ENCODE measurements around the gene TIMM22. TPM values are rescaled to one million over a fixed set of nuclear protein-coding genes. Genes with fewer than 3 reads are reported as not detected.

The TIMM22 gene
- total RNA-seq, 1 donor from 2014 or later: 17.3 TPM

- Mint-ChIP-seq H3K4me3 (no peak overlapping the region), H3K36me3 (ENCODE audit: low read depth) (peaks cover 26% of the 10 kb centered on the region), H3K27ac (no peak overlapping the region), H3K9me3 (no peaks in the 10 kb centered on the region), H3K27me3 (ENCODE audit: insufficient read depth) (no peaks in the 10 kb centered on the region), H3K4me1 (ENCODE audit: low read depth) (peaks cover 25% of the 10 kb centered on the region)
- intact Hi-C loops (cut with micrococcal nuclease): no loop called here
- no peak for DNase-seq (ENCODE audit: low spot score)
Observed at GRCh38 chr17:1000597-1001461, 3.9 kb downstream of the TIMM22 start.

GRCh38 chr17:1001640-1002411 lies 4.9 kb downstream of the TIMM22 start:
- H3K4me3 Mint-ChIP-seq: no peak overlapping the region
- no peaks in the 10 kb centered on the region for H3K9me3 Mint-ChIP-seq
- intact Hi-C loops (cut with micrococcal nuclease): no loop called here
- H3K4me1 Mint-ChIP-seq (ENCODE audit: low read depth): peaks cover 25% of the 10 kb centered on the region
- no peak overlapping the region for H3K27ac Mint-ChIP-seq
- DNase-seq (ENCODE audit: low spot score): no peak
- peaks cover 26% of the 10 kb centered on the region for H3K36me3 Mint-ChIP-seq (ENCODE audit: low read depth)
- no peaks in the 10 kb centered on the region for H3K27me3 Mint-ChIP-seq (ENCODE audit: insufficient read depth)

GRCh38 chr17:1002412-1002753 lies 5.5 kb downstream of the TIMM22 start:
- no peak overlapping the region for H3K27ac Mint-ChIP-seq
- peaks cover 25% of the 10 kb centered on the region for H3K4me1 Mint-ChIP-seq (ENCODE audit: low read depth)
- no peak for DNase-seq (ENCODE audit: low spot score)

GRCh38 chr17:1002771-1003555 lies 6.0 kb downstream of the TIMM22 start:
- Mint-ChIP-seq H3K36me3 (ENCODE audit: low read depth) (peaks cover 26% of the 10 kb centered on the region), H3K9me3 (no peaks in the 10 kb centered on the region), H3K4me1 (ENCODE audit: low read depth) (peaks cover 20% of the 10 kb centered on the region), H3K27ac (no peak overlapping the region), H3K4me3 (no peak overlapping the region), H3K27me3 (ENCODE audit: insufficient read depth) (no peaks in the 10 kb centered on the region)
- no peak for DNase-seq (ENCODE audit: low spot score)
- intact Hi-C loops (cut with micrococcal nuclease): no loop called here

More at GRCh38 chr17:1002412-1002753, 5.5 kb downstream of the TIMM22 start:
- intact Hi-C loops (cut with micrococcal nuclease): no loop called here
- Mint-ChIP-seq H3K4me3 (no peak overlapping the region), H3K27me3 (ENCODE audit: insufficient read depth) (no peaks in the 10 kb centered on the region), H3K36me3 (ENCODE audit: low read depth) (peaks cover 26% of the 10 kb centered on the region), H3K9me3 (no peaks in the 10 kb centered on the region)

GRCh38 chr17:1003633-1003971 lies 6.7 kb downstream of the TIMM22 start:
- H3K4me3 Mint-ChIP-seq: no peak overlapping the region
- intact Hi-C loops (cut with micrococcal nuclease): no loop called here
- H3K27ac Mint-ChIP-seq: no peak overlapping the region
- peaks cover 26% of the 10 kb centered on the region for H3K36me3 Mint-ChIP-seq (ENCODE audit: low read depth)
- peaks cover 14% of the 10 kb centered on the region for H3K4me1 Mint-ChIP-seq (ENCODE audit: low read depth)
- DNase-seq (ENCODE audit: low spot score): no peak
- H3K9me3 Mint-ChIP-seq: no peaks in the 10 kb centered on the region
- no peaks in the 10 kb centered on the region for H3K27me3 Mint-ChIP-seq (ENCODE audit: insufficient read depth)

- peaks cover 24% of the 10 kb centered on the region for H3K36me3 Mint-ChIP-seq (ENCODE audit: low read depth)
Observed at GRCh38 chr17:1003972-1004768, 7.2 kb downstream of the TIMM22 start.

GRCh38 chr17:1004769-1005295 lies 7.9 kb downstream of the TIMM22 start:
- Mint-ChIP-seq H3K4me1 (ENCODE audit: low read depth) (peaks cover 4% of the 10 kb centered on the region), H3K4me3 (no peak overlapping the region), H3K27me3 (ENCODE audit: insufficient read depth) (no peaks in the 10 kb centered on the region), H3K36me3 (ENCODE audit: low read depth) (peaks cover 19% of the 10 kb centered on the region), H3K27ac (peak overlapping the region; percentile 52), H3K9me3 (no peaks in the 10 kb centered on the region)
- intact Hi-C loops (cut with micrococcal nuclease): no loop called here
- no peak for DNase-seq (ENCODE audit: low spot score)

More at GRCh38 chr17:1003972-1004768, 7.2 kb downstream of the TIMM22 start:
- Mint-ChIP-seq H3K4me3 (no peak overlapping the region), H3K27ac (no peak overlapping the region), H3K4me1 (ENCODE audit: low read depth) (peaks cover 8% of the 10 kb centered on the region), H3K9me3 (no peaks in the 10 kb centered on the region), H3K27me3 (ENCODE audit: insufficient read depth) (no peaks in the 10 kb centered on the region)
- intact Hi-C loops (cut with micrococcal nuclease): no loop called here
- no peak for DNase-seq (ENCODE audit: low spot score)

- H3K36me3 Mint-ChIP-seq (ENCODE audit: low read depth): peaks cover 16% of the 10 kb centered on the region
- no peaks in the 10 kb centered on the region for H3K9me3 Mint-ChIP-seq
- DNase-seq (ENCODE audit: low spot score): no peak
- intact Hi-C loops (cut with micrococcal nuclease): no loop called here
- H3K4me1 Mint-ChIP-seq (ENCODE audit: low read depth): peaks cover 3% of the 10 kb centered on the region
- no peak overlapping the region for H3K4me3 Mint-ChIP-seq
- no peaks in the 10 kb centered on the region for H3K27me3 Mint-ChIP-seq (ENCODE audit: insufficient read depth)
- H3K27ac Mint-ChIP-seq: no peak overlapping the region
Observed at GRCh38 chr17:1005361-1005946, 8.5 kb downstream of the TIMM22 start.

GRCh38 chr17:1006054-1006453 lies 9.1 kb downstream of the TIMM22 start:
- Mint-ChIP-seq H3K27me3 (ENCODE audit: insufficient read depth) (no peaks in the 10 kb centered on the region), H3K36me3 (ENCODE audit: low read depth) (peaks cover 11% of the 10 kb centered on the region), H3K4me3 (no peak overlapping the region), H3K27ac (no peak overlapping the region), H3K4me1 (ENCODE audit: low read depth) (no peaks in the 10 kb centered on the region), H3K9me3 (no peaks in the 10 kb centered on the region)
- DNase-seq (ENCODE audit: low spot score): no peak
- intact Hi-C loops (cut with micrococcal nuclease): no loop called here

- Mint-ChIP-seq H3K4me1 (ENCODE audit: low read depth) (no peaks in the 10 kb centered on the region), H3K4me3 (no peak overlapping the region), H3K27ac (no peak overlapping the region), H3K36me3 (ENCODE audit: low read depth) (peaks cover 9% of the 10 kb centered on the region), H3K27me3 (ENCODE audit: insufficient read depth) (no peaks in the 10 kb centered on the region), H3K9me3 (no peaks in the 10 kb centered on the region)
- DNase-seq (ENCODE audit: low spot score): no peak
- intact Hi-C loops (cut with micrococcal nuclease): no loop called here
Observed at GRCh38 chr17:1007310-1008007, 10.5 kb downstream of the TIMM22 start.

- Mint-ChIP-seq H3K4me1 (ENCODE audit: low read depth) (no peaks in the 10 kb centered on the region), H3K9me3 (no peaks in the 10 kb centered on the region), H3K4me3 (no peak overlapping the region), H3K36me3 (ENCODE audit: low read depth) (peaks cover 9% of the 10 kb centered on the region), H3K27ac (no peak overlapping the region), H3K27me3 (ENCODE audit: insufficient read depth) (no peaks in the 10 kb centered on the region)
- DNase-seq (ENCODE audit: low spot score): no peak
- intact Hi-C loops (cut with micrococcal nuclease): no loop called here
Observed at GRCh38 chr17:1008008-1008761, 11.3 kb downstream of the TIMM22 start.
